NCI-H128 (cell line): ENCODE measurements around the gene GPSM1.
"Not testable (repeated sequence)": the region's sequence is repeated elsewhere in the genome, so short reads cannot be mapped to it uniquely, and the experiment has no call there.

Experiments used
- DNase-seq: peaks from one replicate; lab custom pipeline; 2025; ENCODE audit not compliant: unreplicated experiment; lab: John Stamatoyannopoulos, UW

Gene GPSM1

GRCh38 chr9:136317695-136318094, 9.6 kb upstream of the GPSM1 start:
- DNase-seq: no peak

- no peak for DNase-seq
These were observed 9.1 kb upstream of the GPSM1 start for GRCh38 chr9:136318111-136318775.

GRCh38 chr9:136318776-136319241, 8.5 kb upstream of the GPSM1 start:
- DNase-seq: no peak

- DNase-seq: not testable (repeated sequence)
These were observed 8.1 kb upstream of the GPSM1 start for GRCh38 chr9:136319244-136319643.

- not testable (repeated sequence) for DNase-seq
These were observed 7.4 kb upstream of the GPSM1 start for GRCh38 chr9:136319955-136320354.

- DNase-seq: not testable (repeated sequence)
These were observed 6.4 kb upstream of the GPSM1 start for GRCh38 chr9:136320972-136321371.

GRCh38 chr9:136321561-136321960, 5.8 kb upstream of the GPSM1 start:
- DNase-seq: no peak

- DNase-seq: no peak
These were observed 4.5 kb upstream of the GPSM1 start for GRCh38 chr9:136322756-136323330.

- DNase-seq: no peak
These were observed 4.0 kb upstream of the GPSM1 start for GRCh38 chr9:136323371-136323789.

GRCh38 chr9:136324501-136325300, 2.6 kb upstream of the GPSM1 start:
- no peak for DNase-seq

GRCh38 chr9:136325358-136325757, 2.0 kb upstream of the GPSM1 start:
- DNase-seq: no peak

- DNase-seq: no peak
These were observed 1.1 kb upstream of the GPSM1 start for GRCh38 chr9:136326061-136326760.

- no peak for DNase-seq
These were observed 507 bp upstream of the GPSM1 start for GRCh38 chr9:136326761-136327303.

GRCh38 chr9:136328011-136328621, 777 bp downstream of the GPSM1 start:
- DNase-seq: no peak

- no peak for DNase-seq
These were observed 1.3 kb downstream of the GPSM1 start for GRCh38 chr9:136328622-136329041.

- DNase-seq: no peak
These were observed 1.9 kb downstream of the GPSM1 start for GRCh38 chr9:136329211-136329627.

- DNase-seq: no peak
These were observed 2.5 kb downstream of the GPSM1 start for GRCh38 chr9:136329636-136330405.

- no peak for DNase-seq
These were observed 3.2 kb downstream of the GPSM1 start for GRCh38 chr9:136330406-136330990.

GRCh38 chr9:136331030-136331429, 3.7 kb downstream of the GPSM1 start:
- DNase-seq: no peak
